H1 (cell line): Measurements from ENCODE around the gene CYSRT1. TPM values are rescaled to one million over a fixed set of nuclear protein-coding genes. Genes with fewer than 3 reads are reported as not detected.

Experiments
- HDAC2 ChIP-seq, 2 experiments: fragments of 300-600 bp in 1 of 2; sonication (generic) in 1 of 2; IDR thresholded peaks; 2 replicates each; pipeline ENCODE4 v1.6.1; 2011 to 2012; ENCODE audit warnings: low read depth in 2 of 2, low read length in 2 of 2, mild to moderate bottlenecking in 2 of 2, moderate library complexity in 2 of 2, borderline replicate concordance in 1 of 2, inconsistent platforms in 1 of 2
- RAD21 ChIP-seq, 2 experiments: IDR thresholded peaks in 1 of 2; conservative IDR thresholded peaks in 1 of 2; 2 replicates each; pipeline ENCODE4 v1.6.1; 2011; ENCODE audit warnings: low read depth in 2 of 2, low read length in 2 of 2, improper control_type of control experiment in 1 of 2, inconsistent platforms in 1 of 2, mild to moderate bottlenecking in 1 of 2, moderate library complexity in 1 of 2
- RFX5 ChIP-seq: IDR thresholded peaks from 2 replicates; pipeline ENCODE4 v1.6.1; 2011; ENCODE audit warnings: low read depth, low read length, improper control_type of control experiment, borderline replicate concordance
- RNF2 ChIP-seq: fragments of 200-900, 300-1000 bp; sonication (generic); IDR thresholded peaks from 2 replicates; pipeline ENCODE4 v1.7.1; 2016; ENCODE audit warnings: borderline replicate concordance, low read depth, mild to moderate bottlenecking, antibody characterized with exemption, low read length; ENCODE audit not compliant: poor library complexity, severe bottlenecking; ENCODE audit errors: missing control alignments
- SAP30 ChIP-seq: fragments of 300-600 bp; sonication (generic); IDR thresholded peaks from 2 replicates; pipeline ENCODE4 v1.7.1; 2012; ENCODE audit warnings: low read length, moderate library complexity, mild to moderate bottlenecking, inconsistent platforms; ENCODE audit not compliant: insufficient read depth, insufficient replicate concordance
- SIX5 ChIP-seq: IDR thresholded peaks from 2 replicates; pipeline ENCODE4 v1.6.1; 2011; ENCODE audit warnings: mild to moderate bottlenecking, low read depth, low read length
- SP1 ChIP-seq: IDR thresholded peaks from 2 replicates; pipeline ENCODE4 v1.6.1; 2011; ENCODE audit warnings: low read depth, low read length
- SP2 ChIP-seq: IDR thresholded peaks from 2 replicates; pipeline ENCODE4 v1.6.1; 2012; ENCODE audit warnings: mild to moderate bottlenecking, low read length, inconsistent platforms
- polyA plus RNA-seq, 7 experiments: library from polyadenylated mRNA; depleted of rRNA in 3 of 7; stranded (reverse) in 5 of 7; unstranded in 2 of 7; fragments of >200 nt in 5 of 7; fragments of 200-250 nt in 2 of 7; gene quantifications; 1 replicate in 5 of 7; 2 replicates in 1 of 7; 4 replicates in 1 of 7; pipeline versions ENCODE4 v1.2.1 to v1.2.3, GENCODE V29; 2011 to 2013; ENCODE audit warnings: missing spikeins in 2 of 7, mixed read lengths in 2 of 7
- total RNA-seq: library from RNA; stranded (reverse); fragmentation: NEBNext Ultra II Directional; extraction: Animal tissue kit (Norgen Biotek cat#: 25700); gene quantifications from 2 replicates; pipeline ENCODE4 v1.2.1, GENCODE V29; 2021
- TF ChIP-seq, protein P1 (sequence below): IDR thresholded peaks from 2 replicates; pipeline ENCODE4 v1.6.1; 2011; ENCODE audit warnings: low read length, improper control_type of control experiment

Gene CYSRT1
- total and polyA plus RNA-seq, 2 of the 8 experiments (the other 6 are each of a cell fraction or from before 2014, with no cell fraction given) = 1.0 to 6.5 TPM

DNA sequence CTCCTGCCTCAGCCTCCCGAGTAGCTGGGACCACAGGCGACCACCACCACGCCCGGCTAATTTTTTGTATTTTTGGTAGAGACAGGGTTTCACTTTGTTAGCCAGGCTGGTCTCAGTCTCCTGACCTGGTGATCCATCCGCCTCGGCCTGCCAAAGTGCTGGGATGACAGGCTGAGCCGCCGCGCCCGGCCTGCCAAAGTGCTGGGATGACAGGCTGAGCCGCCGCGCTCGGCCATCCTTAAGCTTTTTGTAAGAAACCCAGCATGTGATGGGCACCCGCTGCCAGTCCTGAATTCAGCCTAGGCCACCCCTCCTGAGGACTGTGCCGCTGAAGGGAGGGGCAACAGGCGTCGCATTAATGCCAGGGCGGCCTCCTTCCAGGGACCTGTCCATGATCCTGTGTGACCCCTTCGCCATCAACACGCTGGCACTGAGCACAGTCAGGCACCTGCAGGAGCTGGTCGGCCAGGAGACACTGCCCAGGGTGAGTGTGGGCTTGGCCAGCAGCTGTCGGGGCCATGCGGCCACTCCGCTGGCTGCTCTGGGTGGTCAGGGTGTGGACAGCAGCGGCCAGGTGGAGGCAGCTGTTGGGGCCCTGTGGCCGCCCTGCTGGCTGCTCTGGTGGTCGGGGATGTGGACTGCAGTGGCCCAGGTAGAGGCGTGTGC, 40.7 kb downstream of the CYSRT1 start (continued):
- TF ChIP-seq SP1 (no peak), RNF2 (no peak), RAD21 (IDR thresholded peaks at IDR 0.05 in 1 of 2, conservative IDR thresholded peaks at IDR 0.05 in 1 of 2; ENCODE audit: low read depth in 2 of 2, low read length in 2 of 2) (no peak), RFX5 (no peak), HDAC2 (IDR thresholded peaks at IDR 0.05; ENCODE audit: borderline replicate concordance in 1 of 2, low read depth in 2 of 2, low read length in 2 of 2) (no peak), SIX5 (no peak), SAP30 (no peak), SP2 (no peak)
- TF ChIP-seq, protein P1, sequence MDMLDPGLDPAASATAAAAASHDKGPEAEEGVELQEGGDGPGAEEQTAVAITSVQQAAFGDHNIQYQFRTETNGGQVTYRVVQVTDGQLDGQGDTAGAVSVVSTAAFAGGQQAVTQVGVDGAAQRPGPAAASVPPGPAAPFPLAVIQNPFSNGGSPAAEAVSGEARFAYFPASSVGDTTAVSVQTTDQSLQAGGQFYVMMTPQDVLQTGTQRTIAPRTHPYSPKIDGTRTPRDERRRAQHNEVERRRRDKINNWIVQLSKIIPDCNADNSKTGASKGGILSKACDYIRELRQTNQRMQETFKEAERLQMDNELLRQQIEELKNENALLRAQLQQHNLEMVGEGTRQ = no peak
- TF ChIP-seq, all 59 proteins: peak for 0
